Neural cell (in vitro differentiated cells): ENCODE data around the gene TMEM107. TPM values are rescaled to one million over a fixed set of nuclear protein-coding genes. Genes with fewer than 3 reads are reported as not detected.
A peak's percentile ranks its signal among the peaks of the same experiment; 100 is the strongest.

Experiments used
- H2AFZ ChIP-seq: fragments of 200-600, 300-800 bp; sonication (generic), shearing (Covaris generic); 2 replicates; pipeline ENCODE4 v1.6.0; 2014; ENCODE audit warnings: low read depth, mild to moderate bottlenecking, antibody characterized with exemption, low read length, moderate library complexity
- H3F3A ChIP-seq: fragments of 200-600 bp; shearing (Covaris generic); 2 replicates; pipeline ENCODE4 v1.6.1; 2016; ENCODE audit warnings: mild to moderate bottlenecking, moderate library complexity, mixed read lengths, antibody characterized with exemption, low read length; ENCODE audit not compliant: insufficient read depth, poor library complexity, severe bottlenecking
- H3K27ac ChIP-seq: fragments of 200-600, 300-800 bp; sonication (generic), shearing (Covaris generic); 2 replicates; pipeline ENCODE4 v1.5.1; 2014; ENCODE audit warnings: mild to moderate bottlenecking, low read length, moderate library complexity
- H3K27me3 ChIP-seq: fragments of 300-800, 200-600 bp; sonication (generic), shearing (Covaris generic); 2 replicates; pipeline ENCODE4 v1.6.0; 2014; ENCODE audit warnings: mild to moderate bottlenecking, low read depth, low read length, moderate library complexity; ENCODE audit not compliant: insufficient read depth
- H3K36me3 ChIP-seq: fragments of 300-800, 200-600 bp; sonication (generic), shearing (Covaris generic); 2 replicates; pipeline ENCODE4 v1.5.1; 2014; ENCODE audit warnings: mild to moderate bottlenecking, antibody characterized with exemption, low read length, moderate library complexity; ENCODE audit not compliant: insufficient read depth
- H3K4me2 ChIP-seq: fragments of 300-800, 200-600 bp; sonication (generic), shearing (Covaris generic); 2 replicates; pipeline ENCODE4 v1.6.0; 2014; ENCODE audit warnings: mild to moderate bottlenecking, low read length
- H3K4me3 ChIP-seq: fragments of 300-800, 200-600 bp; sonication (generic), shearing (Covaris generic); 2 replicates; pipeline ENCODE4 v1.5.1; 2014; ENCODE audit warnings: mild to moderate bottlenecking, low read length, moderate library complexity
- H3K79me2 ChIP-seq: fragments of 200-600 bp; shearing (Covaris generic); replicated peaks from 2 replicates; pipeline ENCODE4 v1.6.0; 2014; ENCODE audit warnings: mild to moderate bottlenecking, low read length, moderate library complexity; ENCODE audit not compliant: insufficient read depth
- H3K9ac ChIP-seq: fragments of 300-800, 200-600 bp; sonication (generic), shearing (Covaris generic); 2 replicates; pipeline ENCODE4 v1.6.1; 2016; ENCODE audit warnings: mild to moderate bottlenecking, low read length, mixed read lengths
- H3K9me2 ChIP-seq: fragments of 200-600 bp; shearing (Covaris generic); 2 replicates; pipeline ENCODE4 v1.6.1; 2016; ENCODE audit warnings: mild to moderate bottlenecking, low read length, mixed read lengths; ENCODE audit not compliant: insufficient read depth
- H3K9me3 ChIP-seq: fragments of 200-600, 300-800 bp; sonication (generic), shearing (Covaris generic); 2 replicates; pipeline ENCODE4 v1.6.1; 2016; ENCODE audit warnings: mild to moderate bottlenecking, mixed run types, low read length, moderate library complexity, mixed read lengths
- H4K20me1 ChIP-seq: fragments of 200-600 bp; shearing (Covaris generic); 2 replicates; pipeline ENCODE4 v1.6.1; 2016; ENCODE audit warnings: mild to moderate bottlenecking, mixed run types; ENCODE audit not compliant: insufficient read depth
- CTCF ChIP-seq: fragments of 450-650 bp; IDR thresholded peaks from 2 replicates; pipeline ENCODE4 v1.5.1; 2014; ENCODE audit warnings: antibody characterized with exemption, mild to moderate bottlenecking, moderate library complexity; ENCODE audit not compliant: poor library complexity, severe bottlenecking
- EP300 ChIP-seq: fragments of 450-650 bp; conservative IDR thresholded peaks from 2 replicates; pipeline ENCODE4 v1.6.1; 2014; ENCODE audit warnings: antibody characterized with exemption, mild to moderate bottlenecking, moderate library complexity; ENCODE audit not compliant: poor library complexity, severe bottlenecking
- EZH2 ChIP-seq: fragments of 200-600, 300-800 bp; shearing (Covaris generic), sonication (generic); IDR thresholded peaks from 2 replicates; pipeline ENCODE4 v1.6.1; 2014; ENCODE audit warnings: antibody characterized with exemption, low read length, borderline replicate concordance, mild to moderate bottlenecking; ENCODE audit not compliant: insufficient read depth, poor library complexity, severe bottlenecking
- MXI1 ChIP-seq: fragments of 450-650 bp; conservative IDR thresholded peaks from 2 replicates; pipeline ENCODE4 v1.6.1; 2014; ENCODE audit warnings: antibody characterized with exemption, mild to moderate bottlenecking; ENCODE audit not compliant: poor library complexity, severe bottlenecking
- POLR2AphosphoS5 ChIP-seq: IDR thresholded peaks from 2 replicates; pipeline ENCODE4 v1.6.1; 2012
- RAD21 ChIP-seq: fragments of 450-650 bp; conservative IDR thresholded peaks from 2 replicates; pipeline ENCODE4 v1.6.1; 2014; ENCODE audit warnings: antibody characterized with exemption, mild to moderate bottlenecking, moderate library complexity
- SMC3 ChIP-seq: fragments of 450-650 bp; conservative IDR thresholded peaks from 2 replicates; pipeline ENCODE4 v1.6.1; 2014; ENCODE audit warnings: antibody characterized with exemption, mild to moderate bottlenecking, moderate library complexity; ENCODE audit not compliant: poor library complexity
- TAF1 ChIP-seq: IDR thresholded peaks from 2 replicates; pipeline ENCODE4 v1.6.1; 2012; ENCODE audit warnings: low read depth
- polyA plus RNA-seq: library from polyadenylated mRNA; depleted of rRNA; stranded (reverse); fragments of >200 nt; gene quantifications from 2 replicates; pipeline ENCODE4 v1.2.3, GENCODE V29; 2014
- TF ChIP-seq, protein P1 (sequence below): IDR thresholded peaks from 2 replicates; pipeline ENCODE4 v1.6.1; 2012; ENCODE audit warnings: borderline replicate concordance

The TMEM107 gene
- polyA plus RNA-seq, 1 donor from 2014 or later, result 31.7 TPM

- peak overlapping the region; percentile 90 for H3K9ac ChIP-seq
- H2AFZ ChIP-seq, result peak overlapping the region; percentile 99
- H3K9me3 ChIP-seq, result no peaks in the 10 kb centered on the region
- no peaks in the 10 kb centered on the region for H4K20me1 ChIP-seq
- H3K27me3 ChIP-seq, result no peaks in the 10 kb centered on the region
- TF ChIP-seq POLR2AphosphoS5 (no peak), SMC3 (no peak), EZH2 (no peak), TAF1 (no peak), EP300 (no peak), CTCF (no peak), MXI1 (no peak), RAD21 (no peak)
- TF ChIP-seq, protein P1, sequence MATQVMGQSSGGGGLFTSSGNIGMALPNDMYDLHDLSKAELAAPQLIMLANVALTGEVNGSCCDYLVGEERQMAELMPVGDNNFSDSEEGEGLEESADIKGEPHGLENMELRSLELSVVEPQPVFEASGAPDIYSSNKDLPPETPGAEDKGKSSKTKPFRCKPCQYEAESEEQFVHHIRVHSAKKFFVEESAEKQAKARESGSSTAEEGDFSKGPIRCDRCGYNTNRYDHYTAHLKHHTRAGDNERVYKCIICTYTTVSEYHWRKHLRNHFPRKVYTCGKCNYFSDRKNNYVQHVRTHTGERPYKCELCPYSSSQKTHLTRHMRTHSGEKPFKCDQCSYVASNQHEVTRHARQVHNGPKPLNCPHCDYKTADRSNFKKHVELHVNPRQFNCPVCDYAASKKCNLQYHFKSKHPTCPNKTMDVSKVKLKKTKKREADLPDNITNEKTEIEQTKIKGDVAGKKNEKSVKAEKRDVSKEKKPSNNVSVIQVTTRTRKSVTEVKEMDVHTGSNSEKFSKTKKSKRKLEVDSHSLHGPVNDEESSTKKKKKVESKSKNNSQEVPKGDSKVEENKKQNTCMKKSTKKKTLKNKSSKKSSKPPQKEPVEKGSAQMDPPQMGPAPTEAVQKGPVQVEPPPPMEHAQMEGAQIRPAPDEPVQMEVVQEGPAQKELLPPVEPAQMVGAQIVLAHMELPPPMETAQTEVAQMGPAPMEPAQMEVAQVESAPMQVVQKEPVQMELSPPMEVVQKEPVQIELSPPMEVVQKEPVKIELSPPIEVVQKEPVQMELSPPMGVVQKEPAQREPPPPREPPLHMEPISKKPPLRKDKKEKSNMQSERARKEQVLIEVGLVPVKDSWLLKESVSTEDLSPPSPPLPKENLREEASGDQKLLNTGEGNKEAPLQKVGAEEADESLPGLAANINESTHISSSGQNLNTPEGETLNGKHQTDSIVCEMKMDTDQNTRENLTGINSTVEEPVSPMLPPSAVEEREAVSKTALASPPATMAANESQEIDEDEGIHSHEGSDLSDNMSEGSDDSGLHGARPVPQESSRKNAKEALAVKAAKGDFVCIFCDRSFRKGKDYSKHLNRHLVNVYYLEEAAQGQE, result no peak
- no peaks in the 10 kb centered on the region for H3K79me2 ChIP-seq
- no peaks in the 10 kb centered on the region for H3K9me2 ChIP-seq
- peaks cover 9% of the 10 kb centered on the region for H3F3A ChIP-seq
- peak overlapping the region; percentile 73 for H3K4me2 ChIP-seq
- peak overlapping the region; percentile 81 for H3K4me3 ChIP-seq
- H3K36me3 ChIP-seq, result no peaks in the 10 kb centered on the region
- H3K27ac ChIP-seq, result peak overlapping the region; percentile 83
Observed at GRCh38 chr17:8176998-8177731, 985 bp upstream of the TMEM107 start.

DNA sequence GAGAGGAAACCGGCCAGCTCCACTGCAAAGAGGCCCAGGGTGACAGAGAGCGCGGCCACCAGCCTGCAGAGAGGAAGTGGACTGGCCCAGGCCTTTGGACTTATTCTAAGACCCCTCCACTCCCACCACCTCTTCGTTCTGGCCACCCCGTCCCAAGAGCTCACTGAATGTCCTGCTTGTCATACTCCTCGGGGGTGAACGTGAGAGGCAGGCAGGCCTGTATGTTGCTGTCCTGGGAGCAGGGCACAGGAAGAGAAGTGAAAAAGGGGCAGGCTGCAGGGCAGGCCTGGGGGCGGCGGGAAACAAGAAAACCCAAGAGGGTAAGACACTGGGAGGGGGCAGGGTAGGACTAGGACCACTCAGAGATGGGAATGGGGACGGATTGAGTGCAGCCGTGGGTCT, 384 bp downstream of the TMEM107 start:
- Histone ChIP-seq H3K9me2 (no peaks in the 10 kb centered on the region), H3K4me3 (peak overlapping the region; percentile 81), H3K4me2 (peak overlapping the region; percentile 87), H3K9ac (peak overlapping the region; percentile 90), H3K79me2 (no peaks in the 10 kb centered on the region), H3K9me3 (no peaks in the 10 kb centered on the region), H3K27ac (peak overlapping the region; percentile 83), H2AFZ (peak overlapping the region; percentile 99), H3F3A (peaks cover 9% of the 10 kb centered on the region), H3K27me3 (no peaks in the 10 kb centered on the region), H4K20me1 (no peaks in the 10 kb centered on the region), H3K36me3 (no peaks in the 10 kb centered on the region)
- no peak for TF ChIP-seq EP300
- TF ChIP-seq EZH2, result no peak
- no peak for TF ChIP-seq SMC3
- TF ChIP-seq MXI1, result no peak
- TF ChIP-seq CTCF, result no peak
- no peak for TF ChIP-seq RAD21
- TF ChIP-seq, protein P1, result no peak
- TF ChIP-seq TAF1, result no peak
